GM12874 (cell line): Measurements from ENCODE around the gene CDC6.

ENCODE experiments used
- TF ChIP-seq, protein P1 (sequence below): IDR thresholded peaks from 2 replicates; pipeline ENCODE4 v1.5.1; 2011; ENCODE audit warnings: low read depth, mild to moderate bottlenecking, control low read depth, low read length, moderate library complexity; ENCODE audit not compliant: insufficient read depth

CDC6 gene

DNA sequence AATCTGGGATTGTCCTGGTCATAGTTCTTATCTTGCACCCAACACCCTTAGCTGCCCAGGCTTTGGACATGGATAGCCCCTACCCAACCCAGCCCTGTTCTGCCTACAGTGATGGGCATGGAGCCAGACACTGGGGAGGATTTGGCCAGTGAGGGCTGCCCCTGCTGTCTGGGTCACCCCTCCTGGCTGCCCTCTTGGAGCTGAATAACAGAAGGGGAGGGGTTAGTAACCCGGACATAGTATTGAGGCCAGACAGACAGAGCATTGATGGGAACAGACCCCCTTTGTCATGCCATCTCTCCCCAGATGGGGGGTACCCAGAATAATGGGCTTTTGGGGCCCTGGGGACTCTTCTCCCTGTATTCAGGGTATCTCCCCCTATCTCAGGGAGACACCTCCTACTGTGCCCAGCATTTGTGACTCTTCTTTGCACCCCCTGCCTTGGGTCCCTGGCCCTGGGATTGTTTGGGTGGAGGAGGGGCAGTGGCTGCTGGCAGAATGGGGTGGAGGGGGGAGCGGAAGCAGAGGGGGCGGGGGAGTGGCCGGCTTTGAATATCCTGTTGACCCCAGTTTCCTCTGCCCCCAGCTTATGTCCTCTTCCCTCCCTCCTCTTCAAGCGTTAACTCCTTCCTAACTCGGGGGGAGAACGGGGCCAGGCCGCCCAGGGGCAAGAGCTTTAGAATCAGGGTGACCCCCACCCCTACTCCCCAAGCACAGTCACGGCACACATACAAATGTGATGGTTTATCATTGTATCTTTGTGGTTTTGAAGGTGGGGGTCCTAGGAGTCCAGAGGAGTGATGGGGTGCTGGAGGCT, 59.8 kb downstream of the CDC6 start:
- TF ChIP-seq, protein P1, sequence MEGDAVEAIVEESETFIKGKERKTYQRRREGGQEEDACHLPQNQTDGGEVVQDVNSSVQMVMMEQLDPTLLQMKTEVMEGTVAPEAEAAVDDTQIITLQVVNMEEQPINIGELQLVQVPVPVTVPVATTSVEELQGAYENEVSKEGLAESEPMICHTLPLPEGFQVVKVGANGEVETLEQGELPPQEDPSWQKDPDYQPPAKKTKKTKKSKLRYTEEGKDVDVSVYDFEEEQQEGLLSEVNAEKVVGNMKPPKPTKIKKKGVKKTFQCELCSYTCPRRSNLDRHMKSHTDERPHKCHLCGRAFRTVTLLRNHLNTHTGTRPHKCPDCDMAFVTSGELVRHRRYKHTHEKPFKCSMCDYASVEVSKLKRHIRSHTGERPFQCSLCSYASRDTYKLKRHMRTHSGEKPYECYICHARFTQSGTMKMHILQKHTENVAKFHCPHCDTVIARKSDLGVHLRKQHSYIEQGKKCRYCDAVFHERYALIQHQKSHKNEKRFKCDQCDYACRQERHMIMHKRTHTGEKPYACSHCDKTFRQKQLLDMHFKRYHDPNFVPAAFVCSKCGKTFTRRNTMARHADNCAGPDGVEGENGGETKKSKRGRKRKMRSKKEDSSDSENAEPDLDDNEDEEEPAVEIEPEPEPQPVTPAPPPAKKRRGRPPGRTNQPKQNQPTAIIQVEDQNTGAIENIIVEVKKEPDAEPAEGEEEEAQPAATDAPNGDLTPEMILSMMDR, result no peak

DNA sequence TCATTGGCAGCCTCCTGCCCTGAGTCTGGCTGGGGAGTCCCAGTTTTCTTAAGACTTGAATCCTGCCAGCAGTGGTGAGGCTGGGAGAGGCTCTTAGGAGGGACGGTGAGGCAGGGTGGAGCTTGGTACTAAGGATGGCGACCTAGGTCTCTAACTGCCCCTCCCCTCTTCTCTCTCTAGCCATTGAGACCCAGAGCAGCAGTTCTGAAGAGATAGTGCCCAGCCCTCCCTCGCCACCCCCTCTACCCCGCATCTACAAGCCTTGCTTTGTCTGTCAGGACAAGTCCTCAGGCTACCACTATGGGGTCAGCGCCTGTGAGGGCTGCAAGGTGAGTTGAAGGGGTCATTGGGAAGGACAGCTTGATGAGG, 60.4 kb downstream of the CDC6 start:
- TF ChIP-seq, protein P1, result no peak

DNA sequence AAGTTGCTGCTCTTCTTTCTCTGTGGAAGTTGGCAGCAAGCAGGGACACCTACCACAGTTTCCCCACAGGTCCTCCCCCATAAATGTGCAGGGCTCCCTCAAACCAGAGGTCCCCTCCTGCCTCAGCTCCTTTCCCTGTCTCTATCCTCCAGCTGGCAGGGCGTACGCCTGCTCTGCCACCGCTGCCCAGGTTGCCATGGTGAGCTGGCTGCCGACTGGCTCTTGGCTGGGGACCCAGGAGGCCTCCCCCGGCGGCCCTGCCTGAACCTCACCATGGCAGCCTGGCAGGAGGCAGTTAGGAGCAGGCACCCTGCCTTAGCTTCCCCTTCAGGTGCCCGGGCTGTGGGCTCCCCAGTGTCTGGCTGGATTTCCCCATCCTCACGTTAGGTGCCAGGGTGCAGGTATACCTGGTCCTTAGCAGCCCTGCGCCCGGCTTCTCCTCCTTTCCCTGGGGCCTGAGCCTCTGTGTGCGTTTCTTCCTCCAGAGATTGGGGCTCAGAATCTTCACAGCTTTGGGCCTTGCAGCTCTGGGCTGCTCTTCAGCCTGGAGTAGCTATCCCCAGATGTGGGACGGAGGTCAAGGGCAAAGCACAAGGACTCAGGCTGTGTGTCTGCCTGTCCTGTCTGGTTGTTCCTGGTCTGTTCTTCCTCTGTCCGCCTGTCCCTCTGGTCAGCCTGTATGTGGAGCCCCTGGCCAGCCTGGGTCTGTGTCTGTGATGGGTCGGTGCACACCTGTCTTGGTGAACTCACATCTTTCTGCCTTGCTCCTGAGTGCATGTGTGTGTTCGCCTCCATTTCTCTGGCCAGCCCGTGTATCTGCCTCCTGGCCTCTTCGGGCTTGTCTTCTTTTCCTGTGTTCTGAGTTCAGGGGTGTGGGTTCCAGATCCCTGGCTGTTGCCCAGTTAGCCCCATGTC, 61.1 kb downstream of the CDC6 start:
- TF ChIP-seq, protein P1, result no peak

DNA sequence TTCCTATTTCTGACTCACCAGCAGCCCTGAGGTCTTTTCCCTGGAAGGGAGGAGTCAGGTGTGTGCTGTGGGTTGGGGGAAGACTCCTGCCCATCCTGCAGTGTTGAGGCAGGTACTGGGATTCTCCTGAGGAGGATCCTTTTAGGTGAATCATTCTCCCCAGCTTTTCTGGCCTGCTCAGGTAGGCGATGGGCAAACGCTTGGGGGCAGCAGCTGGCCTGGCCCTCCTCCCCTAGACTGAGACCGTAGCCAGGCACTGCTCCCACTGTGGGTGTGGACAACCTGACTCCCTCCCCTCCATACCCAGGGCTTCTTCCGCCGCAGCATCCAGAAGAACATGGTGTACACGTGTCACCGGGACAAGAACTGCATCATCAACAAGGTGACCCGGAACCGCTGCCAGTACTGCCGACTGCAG, 61.8 kb downstream of the CDC6 start:
- TF ChIP-seq, protein P1, result no peak

DNA sequence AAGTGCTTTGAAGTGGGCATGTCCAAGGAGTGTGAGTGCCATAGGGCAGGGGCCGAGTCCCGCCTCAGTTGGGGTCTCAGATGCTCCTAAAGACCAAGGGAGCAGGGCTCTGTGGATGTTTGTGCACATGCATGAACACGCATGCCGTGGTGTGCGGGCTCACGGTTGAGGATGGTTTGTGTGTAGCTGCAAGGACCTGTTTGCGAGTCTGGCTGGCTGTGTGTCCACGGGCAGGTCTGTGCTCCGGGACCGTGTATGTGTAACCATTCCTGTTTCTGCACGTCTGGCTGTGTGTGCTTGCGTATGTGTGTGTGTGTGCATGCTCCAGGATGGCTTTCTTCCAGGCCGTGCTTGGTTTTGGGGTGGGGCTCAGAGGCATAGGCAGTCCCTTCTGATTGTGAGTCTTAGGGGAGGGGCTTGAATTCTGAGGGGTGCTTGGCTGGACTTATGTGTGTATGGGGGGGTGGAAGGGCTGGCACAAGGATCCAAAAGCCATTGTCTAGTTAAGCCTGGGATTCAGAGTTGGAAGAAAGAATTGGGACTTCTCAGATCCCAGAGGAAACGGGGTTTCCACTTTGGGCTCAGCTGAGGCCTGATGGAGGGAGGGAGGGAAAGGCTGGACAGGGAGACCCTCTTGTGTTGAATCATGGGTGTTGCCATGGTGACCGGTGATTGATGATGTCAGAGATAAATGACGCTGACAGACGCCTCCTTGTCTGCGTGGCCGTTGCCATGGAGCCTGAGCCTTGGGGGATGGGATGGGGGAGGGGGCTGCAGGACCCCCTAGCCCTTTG, 62.4 kb downstream of the CDC6 start:
- TF ChIP-seq, protein P1, result no peak

DNA sequence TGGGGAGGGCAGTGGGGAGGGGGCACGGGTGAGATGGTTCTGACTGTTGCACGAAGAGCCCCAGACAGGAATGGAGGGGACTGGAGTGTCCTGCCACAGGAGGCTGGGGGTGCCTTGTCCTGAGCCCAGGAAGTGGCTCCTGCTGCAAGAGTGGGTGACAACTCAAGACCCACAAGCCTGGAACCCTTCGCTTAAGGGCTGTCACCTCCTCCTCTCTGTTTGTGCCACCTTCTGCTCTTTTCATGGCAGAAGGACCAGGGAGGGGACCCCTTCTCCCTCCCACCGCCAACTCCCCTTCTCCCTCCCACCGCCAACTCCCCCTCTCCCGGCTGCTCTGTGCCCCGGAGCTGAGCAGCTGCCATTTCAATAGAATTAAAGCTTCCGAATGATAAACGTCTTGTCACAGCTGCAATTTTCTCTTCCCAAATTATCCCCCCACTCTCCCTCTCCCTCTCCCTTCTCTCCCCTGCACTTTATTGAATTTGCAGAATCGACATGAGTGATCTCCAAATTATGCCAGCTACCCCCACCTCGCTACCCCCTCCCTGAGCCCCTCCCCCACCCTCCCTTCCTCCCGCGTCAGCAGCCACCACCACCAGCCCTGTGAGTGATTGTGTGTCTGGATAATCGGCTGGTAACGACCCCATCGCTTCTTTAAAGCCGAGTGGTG, 63.1 kb downstream of the CDC6 start:
- TF ChIP-seq, protein P1, result no peak
